ENCODE results near the gene PCBP3.
"Not testable (repeated sequence)": the region's sequence is repeated elsewhere in the genome, so short reads cannot be mapped to it uniquely, and the experiment has no call there.

PCBP3 gene

GRCh38 chr21:45632637-45633251, 10.8 kb upstream of the PCBP3 start:
- no peak for DNase-seq (ENCODE audit: low read depth, low spot score)
- no peak overlapping the region for H3K27ac ChIP-seq

DNA sequence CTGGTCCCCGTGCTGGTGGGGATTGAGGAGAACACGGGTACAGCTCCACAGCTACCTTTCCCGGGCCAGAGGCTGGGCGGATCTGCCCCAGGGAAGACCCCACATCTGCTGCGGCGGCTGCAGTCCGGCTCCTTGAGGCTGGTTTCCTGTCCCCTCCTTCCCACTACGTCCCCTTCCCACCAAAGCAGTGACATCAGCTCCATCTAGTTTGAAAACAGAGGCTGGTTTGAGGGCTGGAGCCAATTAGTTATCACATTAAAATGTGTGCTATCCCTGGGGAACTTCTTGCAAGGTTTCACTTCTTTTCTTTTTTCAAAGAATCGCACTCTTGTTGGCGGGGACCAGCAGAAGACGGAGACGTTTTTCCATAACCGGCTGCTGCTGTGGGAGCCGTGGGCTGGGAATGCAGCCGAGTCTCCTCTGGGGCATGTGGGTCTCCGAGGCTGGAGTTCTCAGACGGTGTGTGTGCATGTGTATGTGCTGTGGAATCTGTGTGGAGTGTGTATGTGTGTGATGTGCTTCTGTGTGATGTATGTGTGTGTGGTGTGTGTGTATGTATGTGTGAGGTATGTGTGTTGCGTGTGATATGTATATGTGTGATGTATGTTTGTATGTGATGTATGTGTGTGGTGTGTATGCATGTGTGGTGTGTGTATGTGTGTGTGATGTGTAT, 8.9 kb upstream of the PCBP3 start:
- no peak for DNase-seq (ENCODE audit: low read depth, low spot score)
- H3K27ac ChIP-seq: no peak overlapping the region

- no peak for DNase-seq (ENCODE audit: low read depth, low spot score)
- H3K27ac ChIP-seq: no peak overlapping the region
Observed at GRCh38 chr21:45635271-45636151, 8.0 kb upstream of the PCBP3 start.

DNA sequence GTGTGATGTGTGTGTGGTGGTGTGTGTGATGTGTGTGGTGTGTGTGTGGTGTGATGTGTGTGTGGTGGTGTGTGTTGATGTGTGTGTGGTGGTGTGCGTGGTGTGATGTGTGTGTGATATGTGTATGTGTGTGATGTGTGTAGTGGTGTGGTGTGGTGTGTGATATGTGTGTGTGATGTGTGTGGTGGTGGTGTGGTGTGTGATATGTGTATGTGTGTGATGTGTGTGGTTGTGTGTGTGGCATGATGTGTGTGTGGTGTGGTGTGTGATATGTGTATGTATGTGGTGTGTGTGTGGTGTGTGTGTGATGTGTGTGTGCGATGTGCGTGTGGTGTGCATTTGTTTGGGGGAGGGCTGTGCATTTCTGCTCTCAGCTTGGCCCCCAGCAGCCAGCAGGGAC, 7.1 kb upstream of the PCBP3 start:
- DNase-seq (ENCODE audit: low read depth, low spot score): no peak
- H3K27ac ChIP-seq: no peak overlapping the region

GRCh38 chr21:45636951-45637646, 6.4 kb upstream of the PCBP3 start:
- H3K27ac ChIP-seq: no peak overlapping the region
- no peak for DNase-seq (ENCODE audit: low read depth, low spot score)

GRCh38 chr21:45637883-45638282, 5.6 kb upstream of the PCBP3 start:
- H3K27ac ChIP-seq: no peak overlapping the region
- DNase-seq (ENCODE audit: low read depth, low spot score): no peak

- no peak for DNase-seq (ENCODE audit: low read depth, low spot score)
- no peak overlapping the region for H3K27ac ChIP-seq
Observed at GRCh38 chr21:45638707-45639106, 4.8 kb upstream of the PCBP3 start.

- no peak overlapping the region for H3K27ac ChIP-seq
Observed at GRCh38 chr21:45639206-45640000, 4.1 kb upstream of the PCBP3 start.

GRCh38 chr21:45640001-45640887, 3.3 kb upstream of the PCBP3 start:
- H3K27ac ChIP-seq: no peak overlapping the region
- no peak for DNase-seq (ENCODE audit: low read depth, low spot score)

More at GRCh38 chr21:45639206-45640000, 4.1 kb upstream of the PCBP3 start:
- no peak for DNase-seq (ENCODE audit: low read depth, low spot score)

DNA sequence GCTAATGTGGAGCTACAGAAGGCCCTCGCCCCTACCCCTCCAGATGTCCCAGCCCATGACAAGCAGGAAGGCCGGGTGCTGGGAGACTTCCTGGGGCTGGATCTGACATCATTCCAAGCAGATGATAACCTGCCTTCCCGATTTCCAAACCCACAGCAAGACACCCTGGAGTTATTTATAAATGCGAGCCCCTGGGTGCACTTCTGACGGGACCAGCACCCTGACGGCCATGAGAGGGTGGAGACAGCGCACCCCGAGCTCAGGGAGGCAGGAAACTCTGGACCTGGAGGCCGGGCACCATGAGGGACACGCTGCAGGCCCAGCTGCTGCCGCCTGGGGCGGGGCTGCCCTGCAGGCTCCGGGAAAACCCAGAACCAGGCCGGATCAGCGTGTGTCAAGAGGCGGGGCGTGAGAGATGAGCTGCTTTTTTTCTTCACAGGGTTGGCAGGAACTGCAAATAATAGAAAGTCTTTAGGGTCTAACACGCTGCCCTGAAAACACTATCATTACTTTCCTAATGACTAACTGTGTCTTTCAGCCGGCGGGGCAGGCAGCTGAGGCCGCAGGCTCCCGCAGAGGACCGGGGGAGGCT, 2.5 kb upstream of the PCBP3 start:
- no peak for DNase-seq (ENCODE audit: low read depth, low spot score)
- no peak overlapping the region for H3K27ac ChIP-seq

GRCh38 chr21:45641480-45642035, 2.0 kb upstream of the PCBP3 start:
- DNase-seq (ENCODE audit: low read depth, low spot score): no peak
- H3K27ac ChIP-seq: no peak overlapping the region

DNA sequence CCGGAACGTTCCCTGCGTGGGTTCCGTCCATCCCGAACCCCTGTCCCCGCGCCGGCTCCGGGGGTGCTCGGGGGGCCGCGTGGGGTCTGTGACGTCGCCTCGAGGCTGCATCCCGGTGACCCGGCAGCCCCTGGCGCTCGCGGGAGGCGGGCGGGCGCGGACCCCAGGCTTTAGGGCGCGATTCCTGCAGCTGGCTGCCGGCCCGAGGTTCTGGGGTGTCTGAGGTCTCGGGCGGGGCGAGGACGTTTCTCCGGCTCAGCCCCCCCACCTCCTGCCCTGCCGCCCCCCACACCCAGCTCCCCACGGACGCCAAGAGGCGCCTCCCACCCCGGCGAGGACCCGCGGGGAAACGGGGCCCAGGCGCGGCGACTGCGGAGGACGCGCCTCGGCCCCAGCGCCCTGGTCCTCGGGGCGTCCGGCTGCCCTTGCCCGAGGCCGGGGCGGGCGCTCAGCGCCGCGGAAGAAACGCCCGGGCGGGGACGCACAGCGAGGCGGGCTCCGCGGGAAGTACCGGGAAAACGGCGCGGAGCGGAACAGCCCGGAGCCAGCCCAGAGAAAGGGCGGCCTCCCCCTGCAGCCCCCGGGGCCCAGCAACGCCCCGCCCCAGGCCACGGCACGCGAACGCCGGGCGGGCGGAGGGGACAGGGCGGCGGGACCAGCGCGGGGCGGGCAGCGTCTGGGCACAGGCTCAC, 1.3 kb upstream of the PCBP3 start:
- DNase-seq (ENCODE audit: low read depth, low spot score): no peak
- H3K27ac ChIP-seq: no peak overlapping the region

GRCh38 chr21:45644041-45644906, 749 bp downstream of the PCBP3 start:
- DNase-seq (ENCODE audit: low read depth, low spot score): no peak
- no peak overlapping the region for H3K27ac ChIP-seq

DNA sequence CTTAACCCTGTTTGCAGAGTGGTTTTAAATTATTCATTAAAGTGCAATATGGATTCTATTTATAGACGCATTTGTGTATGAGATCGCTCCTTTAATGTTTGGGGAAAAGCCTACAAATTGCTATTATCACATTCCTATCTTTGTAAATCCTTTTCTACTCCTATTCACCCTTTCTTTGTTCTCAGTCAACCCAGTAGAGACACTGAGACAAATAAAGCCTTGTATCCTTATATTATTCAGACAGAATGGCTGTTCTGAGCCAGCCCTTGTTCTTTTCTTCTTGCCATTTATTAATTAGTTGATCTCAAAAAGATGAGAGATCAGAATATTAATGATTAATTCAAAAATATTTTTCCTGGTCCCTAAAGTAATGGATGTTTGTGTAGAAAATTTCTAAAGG, 8.4 kb downstream of the PCBP3 start:
- no peak for DNase-seq (ENCODE audit: low read depth, low spot score)

GRCh38 chr21:45655124-45655523, 11.6 kb downstream of the PCBP3 start:
- DNase-seq (ENCODE audit: low read depth, low spot score): no peak

More for the DNA sequence above, 8.4 kb downstream of the PCBP3 start:
- H3K27ac ChIP-seq: no peak overlapping the region

DNA sequence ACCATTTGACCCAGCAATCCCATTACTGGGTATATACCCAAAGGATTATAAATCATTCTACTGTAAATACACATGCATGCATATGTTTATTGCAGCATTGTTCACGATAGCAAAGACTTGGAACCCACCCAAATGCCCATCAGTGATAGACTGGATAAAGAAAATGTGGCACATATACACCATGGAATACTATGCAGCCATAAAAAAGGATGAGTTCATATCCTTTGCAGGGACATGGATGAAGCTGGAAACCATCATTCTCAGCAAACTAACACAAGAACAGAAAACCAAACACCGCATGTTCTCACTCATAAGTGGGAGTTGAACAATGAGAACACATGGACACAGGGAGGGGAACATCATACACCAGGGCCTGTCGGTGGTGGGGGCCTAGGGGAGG, 12.6 kb downstream of the PCBP3 start:
- not testable (repeated sequence) for DNase-seq (ENCODE audit: low read depth, low spot score); H3K27ac ChIP-seq

More at GRCh38 chr21:45655124-45655523, 11.6 kb downstream of the PCBP3 start:
- no peak overlapping the region for H3K27ac ChIP-seq

Measured in epithelial cell of prostate (primary cell).